RWPE2 (cell line): ENCODE results near the gene SP100.
"Not testable (repeated sequence)": the region's sequence is repeated elsewhere in the genome, so short reads cannot be mapped to it uniquely, and the experiment has no call there.

Experiments
- ATAC-seq: fragments of 200-7000 bp; cut with Tn5 transposase; 3 replicates; pipeline ENCODE4 v1.9.1; 2021; ENCODE audit warnings: low read depth
- DNase-seq: peaks from one replicate; pipeline ENCODE4 v3.0.0-alpha.2; 2020; ENCODE audit warnings: low spot score
- H3K27ac ChIP-seq: fragments of 450-650 bp; 2 replicates; pipeline ENCODE4 v1.5.1; 2017; ENCODE audit warnings: mild to moderate bottlenecking; ENCODE audit not compliant: poor library complexity, severe bottlenecking
- H3K27me3 ChIP-seq: fragments of 250-450 bp; sonication (Bioruptor Pico); 2 replicates; pipeline ENCODE4 v1.5.1; 2021; ENCODE audit warnings: mild to moderate bottlenecking, moderate library complexity; ENCODE audit not compliant: insufficient read depth, poor library complexity, severe bottlenecking
- H3K36me3 ChIP-seq: fragments of 250-450 bp; sonication (Bioruptor Pico); 2 replicates; pipeline ENCODE4 v1.5.1; 2020; ENCODE audit warnings: low read depth, mild to moderate bottlenecking, moderate library complexity
- H3K4me1 ChIP-seq: fragments of 250-450 bp; sonication (Bioruptor Pico); 2 replicates; pipeline ENCODE4 v1.5.1; 2021; ENCODE audit warnings: mild to moderate bottlenecking, moderate library complexity; ENCODE audit not compliant: insufficient read depth, poor library complexity, severe bottlenecking
- H3K4me3 ChIP-seq: fragments of 250-450 bp; sonication (Bioruptor Pico); 2 replicates; pipeline ENCODE4 v1.5.1; 2021; ENCODE audit warnings: mild to moderate bottlenecking, moderate library complexity; ENCODE audit not compliant: severe bottlenecking
- H3K9me3 ChIP-seq: fragments of 250-450 bp; sonication (Bioruptor Pico); 2 replicates; pipeline ENCODE4 v1.5.1; 2021; ENCODE audit warnings: mild to moderate bottlenecking, moderate library complexity; ENCODE audit not compliant: severe bottlenecking
- CTCF ChIP-seq: fragments of 450-650 bp; IDR thresholded peaks from one replicate; pipeline ENCODE4 v1.5.1; 2017; ENCODE audit warnings: mild to moderate bottlenecking, moderate library complexity; ENCODE audit not compliant: poor library complexity, severe bottlenecking

The SP100 gene

GRCh38 chr2:230416061-230416721 is at the start of gene SP100:
TSS of gene SP100 (plus strand) at chr2:230416201. CDS start at chr2:230416297, 96 bp downstream.
- peak; percentile 80 for ATAC-seq
- Histone ChIP-seq H3K27ac (peak within 1 kb of the TSS; percentile 89), H3K4me3 (peak within 1 kb of the TSS; percentile 39), H3K9me3 (no peaks in the 10 kb centered on the region), H3K27me3 (no peaks in the 10 kb centered on the region), H3K36me3 (peaks cover 10% of the 10 kb centered on the region; the same call in 1 of the 2 replicates), H3K4me1 (peaks cover 31% of the 10 kb centered on the region)
- TF ChIP-seq CTCF = no peak
- no peak for DNase-seq

GRCh38 chr2:230382108-230382507 is 33.9 kb upstream of the SP100 start:
- Histone ChIP-seq H3K36me3 (peaks cover 6% of the 10 kb centered on the region; the same call in 1 of the 2 replicates), H3K9me3 (no peaks in the 10 kb centered on the region), H3K27me3 (no peaks in the 10 kb centered on the region), H3K4me3 (no peak overlapping the region), H3K4me1 (no peaks in the 10 kb centered on the region), H3K27ac (no peak overlapping the region)
- ATAC-seq (no peak), DNase-seq (no peak)
- no peak for TF ChIP-seq CTCF

- no peak overlapping the region for H3K4me3 ChIP-seq
Observed at GRCh38 chr2:230383453-230383852, 32.5 kb upstream of the SP100 start.

GRCh38 chr2:230384986-230385385 is 31.0 kb upstream of the SP100 start:
- TF ChIP-seq CTCF = no peak
- ATAC-seq (no peak), DNase-seq (no peak)
- H3K27ac ChIP-seq = no peak overlapping the region
- H3K9me3 ChIP-seq = no peaks in the 10 kb centered on the region
- H3K4me1 ChIP-seq = no peaks in the 10 kb centered on the region
- peaks cover 18% of the 10 kb centered on the region for H3K36me3 ChIP-seq
- no peak overlapping the region for H3K4me3 ChIP-seq
- no peaks in the 10 kb centered on the region for H3K27me3 ChIP-seq

More at GRCh38 chr2:230383453-230383852, 32.5 kb upstream of the SP100 start:
- Histone ChIP-seq H3K27ac (no peak overlapping the region), H3K9me3 (no peaks in the 10 kb centered on the region), H3K36me3 (peaks cover 13% of the 10 kb centered on the region), H3K27me3 (no peaks in the 10 kb centered on the region), H3K4me1 (no peaks in the 10 kb centered on the region)
- DNase-seq (no peak), ATAC-seq (no peak)
- TF ChIP-seq CTCF = no peak

GRCh38 chr2:230394301-230394700 is 21.7 kb upstream of the SP100 start:
- Histone ChIP-seq H3K27ac (no peak overlapping the region), H3K9me3 (no peaks in the 10 kb centered on the region), H3K27me3 (no peaks in the 10 kb centered on the region), H3K36me3 (peaks cover 11% of the 10 kb centered on the region), H3K4me3 (no peak overlapping the region), H3K4me1 (no peaks in the 10 kb centered on the region)
- no peak for TF ChIP-seq CTCF
- no peak for ATAC-seq
- DNase-seq = no peak

GRCh38 chr2:230398698-230399097 is 17.3 kb upstream of the SP100 start:
- not testable (repeated sequence) for H3K36me3 ChIP-seq, ATAC-seq, H3K27ac ChIP-seq, H3K27me3 ChIP-seq, H3K4me3 ChIP-seq, DNase-seq, H3K9me3 ChIP-seq, H3K4me1 ChIP-seq
